Measurements from ENCODE around the gene PNMA6F. TPM values are rescaled to one million over a fixed set of nuclear protein-coding genes. Genes with fewer than 3 reads are reported as not detected.

PNMA6F gene
- total RNA-seq, 1 donor from 2014 or later: not detected

- Mint-ChIP-seq H3K4me3 (ENCODE audit: unreplicated experiment) (no peak overlapping the region), H3K27ac (ENCODE audit: unreplicated experiment) (no peak overlapping the region), H3K36me3 (ENCODE audit: low read depth, unreplicated experiment) (no peaks in the 10 kb centered on the region), H3K9me3 (ENCODE audit: unreplicated experiment) (no peaks in the 10 kb centered on the region), H3K27me3 (ENCODE audit: low read depth, unreplicated experiment) (no peaks in the 10 kb centered on the region), H3K4me1 (ENCODE audit: low read depth, unreplicated experiment) (no peaks in the 10 kb centered on the region)
- H3K9ac ChIP-seq (ENCODE audit: low read length): no peak overlapping the region
- H3K27me3 ChIP-seq (ENCODE audit: insufficient read depth, low read length): no peaks in the 10 kb centered on the region
- H3K79me2 ChIP-seq (ENCODE audit: insufficient read depth, low read length): no peaks in the 10 kb centered on the region
- FAIRE-seq: no peak
- no peak overlapping the region for H3K4me3 ChIP-seq (ENCODE audit: insufficient read depth, low read depth, low read length)
- H3K4me2 ChIP-seq (ENCODE audit: low read length): no peak overlapping the region
- H2AFZ ChIP-seq (ENCODE audit: low read depth, low read length): no peak overlapping the region
- no peak for DNase-seq (ENCODE audit: low read depth)
- H3K36me3 ChIP-seq (ENCODE audit: insufficient read depth, low read length): peaks cover 2% of the 10 kb centered on the region
- no peaks in the 10 kb centered on the region for H3K9me3 ChIP-seq (ENCODE audit: insufficient read depth, low read depth, low read length)
- H3K4me1 ChIP-seq (ENCODE audit: insufficient read depth, low read length): no peaks in the 10 kb centered on the region
- H4K20me1 ChIP-seq (ENCODE audit: insufficient read depth, low read length): peaks cover 7% of the 10 kb centered on the region
- no peak overlapping the region for H3K27ac ChIP-seq (ENCODE audit: low read depth, low read length)
- TF ChIP-seq EZH2 (IDR thresholded peaks at IDR 0.05; ENCODE audit: insufficient read depth, low read length) (no peak), CTCF (IDR thresholded peaks at IDR 0.05; ENCODE audit: insufficient read depth, low read depth, low read length) (no peak)
These were observed 28.4 kb upstream of the PNMA6F start for GRCh38 chrX:153349952-153350351.

GRCh38 chrX:153348421-153348820 lies 26.9 kb upstream of the PNMA6F start:
- peaks cover 22% of the 10 kb centered on the region for H4K20me1 ChIP-seq (ENCODE audit: insufficient read depth, low read length)
- Mint-ChIP-seq H3K27ac (ENCODE audit: unreplicated experiment) (no peak overlapping the region), H3K27me3 (ENCODE audit: low read depth, unreplicated experiment) (no peaks in the 10 kb centered on the region), H3K4me3 (ENCODE audit: unreplicated experiment) (no peak overlapping the region), H3K36me3 (ENCODE audit: low read depth, unreplicated experiment) (no peaks in the 10 kb centered on the region), H3K4me1 (ENCODE audit: low read depth, unreplicated experiment) (no peaks in the 10 kb centered on the region), H3K9me3 (ENCODE audit: unreplicated experiment) (no peaks in the 10 kb centered on the region)
- H3K4me1 ChIP-seq (ENCODE audit: insufficient read depth, low read length): no peaks in the 10 kb centered on the region
- peaks cover 15% of the 10 kb centered on the region for H3K79me2 ChIP-seq (ENCODE audit: insufficient read depth, low read length)
- H3K4me2 ChIP-seq (ENCODE audit: low read length): no peak overlapping the region
- no peak overlapping the region for H3K27ac ChIP-seq (ENCODE audit: low read depth, low read length)
- FAIRE-seq: no peak
- TF ChIP-seq EZH2 (IDR thresholded peaks at IDR 0.05; ENCODE audit: insufficient read depth, low read length) (no peak), CTCF (IDR thresholded peaks at IDR 0.05; ENCODE audit: insufficient read depth, low read depth, low read length) (no peak)
- no peak overlapping the region for H3K4me3 ChIP-seq (ENCODE audit: insufficient read depth, low read depth, low read length)
- no peaks in the 10 kb centered on the region for H3K27me3 ChIP-seq (ENCODE audit: insufficient read depth, low read length)
- no peak overlapping the region for H2AFZ ChIP-seq (ENCODE audit: low read depth, low read length)
- H3K36me3 ChIP-seq (ENCODE audit: insufficient read depth, low read length): peaks cover 2% of the 10 kb centered on the region
- H3K9me3 ChIP-seq (ENCODE audit: insufficient read depth, low read depth, low read length): no peaks in the 10 kb centered on the region
- DNase-seq (ENCODE audit: low read depth): no peak
- no peak overlapping the region for H3K9ac ChIP-seq (ENCODE audit: low read length)

- H3K9me3 Mint-ChIP-seq (ENCODE audit: unreplicated experiment): no peaks in the 10 kb centered on the region
- Histone ChIP-seq H4K20me1 (ENCODE audit: insufficient read depth, low read length) (peaks cover 28% of the 10 kb centered on the region), H3K79me2 (ENCODE audit: insufficient read depth, low read length) (peaks cover 24% of the 10 kb centered on the region), H3K27ac (ENCODE audit: low read depth, low read length) (no peak overlapping the region), H3K4me1 (ENCODE audit: insufficient read depth, low read length) (no peaks in the 10 kb centered on the region), H3K36me3 (ENCODE audit: insufficient read depth, low read length) (peaks cover 2% of the 10 kb centered on the region), H3K4me2 (ENCODE audit: low read length) (no peak overlapping the region), H3K27me3 (ENCODE audit: insufficient read depth, low read length) (no peaks in the 10 kb centered on the region), H3K4me3 (ENCODE audit: insufficient read depth, low read depth, low read length) (no peak overlapping the region), H3K9me3 (ENCODE audit: insufficient read depth, low read depth, low read length) (no peaks in the 10 kb centered on the region), H3K9ac (ENCODE audit: low read length) (no peak overlapping the region), H2AFZ (ENCODE audit: low read depth, low read length) (no peak overlapping the region)
- no peak overlapping the region for H3K27ac Mint-ChIP-seq (ENCODE audit: unreplicated experiment)
- FAIRE-seq (no peak), DNase-seq (ENCODE audit: low read depth) (no peak)
- H3K36me3 Mint-ChIP-seq (ENCODE audit: low read depth, unreplicated experiment): no peaks in the 10 kb centered on the region
- H3K4me3 Mint-ChIP-seq (ENCODE audit: unreplicated experiment): no peak overlapping the region
- no peaks in the 10 kb centered on the region for H3K4me1 Mint-ChIP-seq (ENCODE audit: low read depth, unreplicated experiment)
- no peak for TF ChIP-seq EZH2 (IDR thresholded peaks at IDR 0.05; ENCODE audit: insufficient read depth, low read length)
- TF ChIP-seq CTCF (IDR thresholded peaks at IDR 0.05; ENCODE audit: insufficient read depth, low read depth, low read length): no peak
- H3K27me3 Mint-ChIP-seq (ENCODE audit: low read depth, unreplicated experiment): no peaks in the 10 kb centered on the region
These were observed 26.0 kb upstream of the PNMA6F start for GRCh38 chrX:153347530-153347929.

Data from astrocyte (in vitro differentiated cells and primary cell).